GM12878 (cell line): ENCODE results near the gene SMIM5. TPM values are rescaled to one million over a fixed set of nuclear protein-coding genes. Genes with fewer than 3 reads are reported as not detected.

ENCODE experiments used
- ATAC-seq: fragments of 200-7000 bp; cut with Tn5 transposase; 3 replicates; pipeline ENCODE4 v1.9.1; 2020; ENCODE audit warnings: mild to moderate bottlenecking, moderate library complexity
- BruUV-seq: library from RNA; stranded (reverse); fragments of 400-500 nt; replicated peaks from 2 replicates; lab custom pipeline; 2021; lab: Mats Ljungman, UMichigan
- CTCF ChIA-PET: fragments of 300-600 bp; sonication (Branson Sonifier 250); formaldehyde crosslinking; extraction: SDS; loops from one replicate; lab custom pipeline; 2021; ENCODE audit warnings: inconsistent platforms; lab: Yijun Ruan, JAX
- POLR2A ChIA-PET: fragments of 350-600 bp; formaldehyde crosslinking; extraction: SDS; loops from one replicate; lab custom pipeline; 2021; ENCODE audit warnings: inconsistent platforms; lab: Charles Lee
- RAD21 ChIA-PET: fragments of 300-600 bp; sonication (Branson Sonifier 250); formaldehyde crosslinking; loops from one replicate; lab custom pipeline; 2023; ENCODE audit warnings: antibody characterized with exemption; ENCODE audit not compliant: unreplicated experiment; lab: Charles Lee
- SMC1A ChIA-PET: fragments of 300-600 bp; sonication (Branson Sonifier 250); formaldehyde crosslinking; loops from one replicate; lab custom pipeline; 2023; ENCODE audit not compliant: unreplicated experiment, uncharacterized antibody; lab: Charles Lee
- DNase-seq: peaks from one replicate; pipeline ENCODE4 v3.0.0-alpha.2; 2011; ENCODE audit warnings: low read depth, low spot score
- FAIRE-seq: peaks from 3 replicates; lab custom pipeline; 2011; peaks lifted over from hg19 to GRCh38; lab: Jason Lieb, UNC
- H2AFZ ChIP-seq: 2 replicates; pipeline ENCODE4 v1.6.0; 2011; ENCODE audit warnings: low read depth, low read length, control low read depth; ENCODE audit not compliant: control insufficient read depth
- H3K27ac ChIP-seq: 2 replicates; pipeline ENCODE4 v1.5.1; 2011; ENCODE audit warnings: control low read depth; ENCODE audit not compliant: control insufficient read depth, insufficient read depth
- H3K27me3 ChIP-seq, 2 experiments: replicated peaks in 1 of 2; 2 replicates each; pipeline versions ENCODE4 v1.6.0 to v1.6.1; 2011; ENCODE audit warnings: low read length in 1 of 2; ENCODE audit not compliant: control insufficient read depth in 2 of 2, insufficient read depth in 2 of 2
- H3K36me3 ChIP-seq, 2 experiments: 2 replicates each; pipeline ENCODE4 v1.5.1; 2011; ENCODE audit warnings: low read length in 1 of 2; ENCODE audit not compliant: control insufficient read depth in 2 of 2, insufficient read depth in 2 of 2
- H3K4me1 ChIP-seq: 2 replicates; pipeline ENCODE4 v1.6.1; 2011; ENCODE audit warnings: mild to moderate bottlenecking, low read length, moderate library complexity, mixed read lengths; ENCODE audit not compliant: control insufficient read depth, insufficient read depth
- H3K4me2 ChIP-seq: 2 replicates; pipeline ENCODE4 v1.6.0; 2011; ENCODE audit warnings: control low read depth; ENCODE audit not compliant: control insufficient read depth, insufficient read depth
- H3K4me3 ChIP-seq: fragments of 200-600 bp; sonication (generic); 2 replicates; pipeline ENCODE4 v1.5.1; 2016
- H3K79me2 ChIP-seq: 2 replicates; pipeline ENCODE4 v1.6.0; 2011; ENCODE audit warnings: low read length; ENCODE audit not compliant: control insufficient read depth, insufficient read depth
- H3K9ac ChIP-seq: 2 replicates; pipeline ENCODE4 v1.8.0; 2011; ENCODE audit warnings: low read length, control low read depth, mixed read lengths; ENCODE audit not compliant: control insufficient read depth, insufficient read depth
- H3K9me3 ChIP-seq: replicated peaks from 3 replicates; pipeline ENCODE4 v1.5.1; 2011; ENCODE audit warnings: mild to moderate bottlenecking, low read length; ENCODE audit not compliant: control insufficient read depth, insufficient read depth
- H4K20me1 ChIP-seq: 2 replicates; pipeline ENCODE4 v1.6.0; 2011; ENCODE audit not compliant: control insufficient read depth, insufficient read depth
- CHD4 ChIP-seq: fragments of 200-600 bp; sonication (generic); IDR thresholded peaks from 2 replicates; pipeline ENCODE4 v1.6.1; 2016; ENCODE audit warnings: mild to moderate bottlenecking
- CREB1 ChIP-seq: IDR thresholded peaks from 2 replicates; pipeline ENCODE4 v1.6.1; 2012; ENCODE audit warnings: low read depth, mild to moderate bottlenecking, inconsistent platforms
- E4F1 ChIP-seq: fragments of 450-650 bp; IDR thresholded peaks from 2 replicates; pipeline ENCODE4 v1.6.1; 2018; ENCODE audit warnings: borderline replicate concordance, mild to moderate bottlenecking; ENCODE audit not compliant: partially characterized antibody
- GABPA ChIP-seq: IDR thresholded peaks from 2 replicates; pipeline ENCODE4 v1.6.1; 2014; ENCODE audit warnings: antibody characterized with exemption, low read depth, mild to moderate bottlenecking, inconsistent platforms
- HDAC6 ChIP-seq: fragments of 200-600 bp; sonication (generic); IDR thresholded peaks from one replicate; pipeline ENCODE4 v1.8.0; 2017; ENCODE audit warnings: antibody characterized with exemption; ENCODE audit not compliant: unreplicated experiment
- IKZF2 ChIP-seq, 2 experiments: fragments of 450-650 bp; IDR thresholded peaks; 2 replicates each; pipeline ENCODE4 v1.6.1; 2017; ENCODE audit warnings: mild to moderate bottlenecking in 2 of 2, moderate library complexity in 2 of 2
- KAT2A ChIP-seq: conservative IDR thresholded peaks from 2 replicates; pipeline ENCODE4 v1.6.1; 2011; ENCODE audit warnings: low read depth, low read length; ENCODE audit not compliant: control insufficient read depth
- LARP7 ChIP-seq: fragments of 450-650 bp; IDR thresholded peaks from 2 replicates; pipeline ENCODE4 v1.6.1; 2017; ENCODE audit warnings: mild to moderate bottlenecking
- MEF2A ChIP-seq: IDR thresholded peaks from 2 replicates; pipeline ENCODE4 v1.6.1; 2011; ENCODE audit warnings: low read depth, mild to moderate bottlenecking, low read length, moderate library complexity; ENCODE audit not compliant: insufficient read depth
- NR2C2 ChIP-seq: IDR thresholded peaks from 2 replicates; pipeline ENCODE4 v1.6.1; 2011; ENCODE audit warnings: borderline replicate concordance, low read depth; ENCODE audit not compliant: control insufficient read depth, insufficient read length
- SMAD5 ChIP-seq: IDR thresholded peaks from 2 replicates; pipeline ENCODE4 v1.6.1; 2016; ENCODE audit warnings: antibody characterized with exemption, low read depth
- TBL1XR1 ChIP-seq: IDR thresholded peaks from 2 replicates; pipeline ENCODE4 v1.6.1; 2012; ENCODE audit warnings: low read depth, low read length, improper control_type of control experiment
- ZBTB11 ChIP-seq: fragments of 450-650 bp; formaldehyde crosslinking; IDR thresholded peaks from 2 replicates; pipeline ENCODE4 v1.5.0; 2022; ENCODE audit warnings: mild to moderate bottlenecking, missing genetic modification characterization
- ZNF207 ChIP-seq: fragments of 450-650 bp; IDR thresholded peaks from 2 replicates; pipeline ENCODE4 v1.6.1; 2014; ENCODE audit warnings: antibody characterized with exemption, mild to moderate bottlenecking, borderline replicate concordance
- WGBS: methylation state at CpG from one replicate; pipeline ENCODE4 v1.1.6; 2016; ENCODE audit warnings: low lambda C conversion rate; ENCODE audit not compliant: insufficient replicate concordance, insufficient coverage; ENCODE audit errors: missing lambda C conversion rate; 5-methylcytosine and 5-hydroxymethylcytosine counted together
- in situ Hi-C: fragments of 300-500 bp; cut with MboI; formaldehyde crosslinking; loops from 9 replicates; pipeline ENCODE4 v1.14.3; 2018; ENCODE audit warnings: mixed read lengths
- intact Hi-C: fragments of 100-400 bp; cut with micrococcal nuclease; formaldehyde crosslinking; loops from one replicate; pipeline ENCODE4 v1.14.2; 2022; ENCODE audit not compliant: unreplicated experiment
- polyA plus RNA-seq, 11 experiments: library from polyadenylated mRNA; depleted of rRNA in 4 of 11; unstranded in 6 of 11; stranded (reverse) in 5 of 11; fragments of >200 nt; fragmentation: Nextera tagmentation in 4 of 11; fragmentation: Illumina TruSeq in 1 of 11; extraction: Ambion mirVana in 4 of 11; extraction: Trizol in 1 of 11; gene quantifications; 1 replicate in 1 of 11; 2 replicates in 10 of 11; pipeline versions ENCODE4 v1.2.1 to v1.2.3, GENCODE V29; 2011 to 2016; ENCODE audit warnings: inconsistent platforms in 2 of 11, missing spikeins in 2 of 11, low read depth in 1 of 11
- total RNA-seq, 4 experiments: library from RNA; depleted of rRNA in 3 of 4; stranded (reverse); fragments of >200 nt in 3 of 4; fragmentation: Illumina TruSeq in 1 of 4; extraction: Trizol in 1 of 4; gene quantifications; 2 replicates each; pipeline versions ENCODE4 v1.2.1 to v1.2.3, GENCODE V29; 2013 to 2021

Gene SMIM5
- total and polyA plus RNA-seq, 10 of the 15 experiments (the other 5 are each of a cell fraction or from before 2014, with no cell fraction given) = 0.08 to 0.11 TPM; not detected in 8

GRCh38 chr17:75647061-75647460, 13.8 kb downstream of the SMIM5 start:
- POLR2A ChIA-PET = no interaction called here
- SMC1A ChIA-PET = interaction anchor here (0.9 to 4.5 kb wide), 7 partner anchors 8 to 115 kb away, joined by 3 to 28 read pairs (median 10); partner anchors contain the start of genes RECQL5, SAP30BP and SMIM5
- H3K9me3 ChIP-seq = no peaks in the 10 kb centered on the region
- intact Hi-C loops = no loop called here
- H3K4me2 ChIP-seq = no peak overlapping the region
- no peak overlapping the region for H3K27ac ChIP-seq
- CTCF ChIA-PET = interaction anchor here (0.9 to 19.5 kb wide), 8 partner anchors 14 to 118 kb away, joined by 3 to 349 read pairs (median 10); partner anchors contain the start of genes GALK1 and SMIM5
- WGBS = 80% methylated on average over 7 of the region's 7 CpGs
- no peak for FAIRE-seq
- no peak for DNase-seq
- no TSS peak for BruUV-seq
- peaks cover 14% of the 10 kb centered on the region for H3K4me1 ChIP-seq
- H2AFZ ChIP-seq = no peak overlapping the region
- RAD21 ChIA-PET = interaction anchor here (1.2 to 4.3 kb wide), 3 partner anchors 10 to 101 kb away, joined by 3 to 33 read pairs (median 6); partner anchors contain the start of gene SMIM5
- TF ChIP-seq CHD4 (no peak), GABPA (no peak), LARP7 (no peak), SMAD5 (no peak), KAT2A (no peak), MEF2A (no peak), ZNF207 (no peak), ZBTB11 (CRISPR knock-in tag) (no peak), CREB1 (no peak), TBL1XR1 (no peak), HDAC6 (no peak), IKZF2 (IDR thresholded peaks at IDR 0.05) (no peak), E4F1 (no peak), NR2C2 (no peak)
- TF ChIP-seq, all 136 proteins: peak for 0
- Histone ChIP-seq H3K9ac (no peak overlapping the region), H3K36me3 (peaks cover 3 to 14% of the 10 kb centered on the region in 2 experiments; a peak in 3 of 4 replicates), H3K79me2 (no peaks in the 10 kb centered on the region), H3K4me3 (no peak overlapping the region), H3K27me3 (no peaks in the 10 kb centered on the region), H4K20me1 (no peaks in the 10 kb centered on the region)
- in situ Hi-C loops = no loop called here
- no peak for ATAC-seq
